Panc1 (cell line): ENCODE data around the gene GBE1. TPM values are rescaled to one million over a fixed set of nuclear protein-coding genes. Genes with fewer than 3 reads are reported as not detected.

ENCODE experiments used
- ATAC-seq: fragments of 200-7000 bp; cut with Tn5 transposase; 2 replicates; pipeline ENCODE4 v1.9.1; 2020; ENCODE audit warnings: mild to moderate bottlenecking, moderate library complexity
- BruUV-seq: library from RNA; stranded (reverse); fragments of 400-500 nt; replicated peaks from 2 replicates; lab custom pipeline; 2021; lab: Mats Ljungman, UMichigan
- CTCF ChIA-PET: fragments of 300-600 bp; sonication (Branson Sonifier 250); formaldehyde crosslinking; loops from one replicate; lab custom pipeline; 2022; ENCODE audit warnings: antibody characterized with exemption; lab: Charles Lee
- POLR2A ChIA-PET: fragments of 300-600 bp; sonication (Branson Sonifier 250); formaldehyde crosslinking; loops from one replicate; lab custom pipeline; 2022; ENCODE audit warnings: antibody characterized with exemption; lab: Charles Lee
- DNase-seq: peaks from one replicate; pipeline ENCODE4 v3.0.0-alpha.2; 2010; ENCODE audit warnings: low read depth, low spot score
- H3K27ac ChIP-seq: 2 replicates; pipeline ENCODE4 v1.5.1; 2011; ENCODE audit warnings: mild to moderate bottlenecking, low read length, inconsistent platforms
- H3K27me3 ChIP-seq: fragments of 200-500 bp; sonication (Bioruptor generic); 2 replicates; pipeline ENCODE4 v1.6.0; 2014; ENCODE audit warnings: low read length, inconsistent platforms; ENCODE audit not compliant: control insufficient read depth, insufficient read depth
- H3K36me3 ChIP-seq: fragments of 200-500 bp; sonication (Bioruptor generic); 2 replicates; pipeline ENCODE4 v1.5.1; 2014; ENCODE audit warnings: inconsistent platforms, mild to moderate bottlenecking, low read length, moderate library complexity; ENCODE audit not compliant: control insufficient read depth, insufficient read depth
- H3K4me1 ChIP-seq: 2 replicates; pipeline ENCODE4 v1.5.1; 2011; ENCODE audit warnings: inconsistent platforms, mild to moderate bottlenecking, low read length, moderate library complexity; ENCODE audit not compliant: control insufficient read depth, insufficient read depth
- H3K4me3 ChIP-seq, 2 experiments: 2 replicates each; pipeline ENCODE4 v1.5.1; 2011 to 2012; ENCODE audit warnings: low read depth in 2 of 2, low read length in 2 of 2, mild to moderate bottlenecking in 2 of 2, inconsistent platforms in 1 of 2, moderate library complexity in 1 of 2
- H3K9me3 ChIP-seq: fragments of 200-500 bp; sonication (Bioruptor generic); 2 replicates; pipeline ENCODE4 v1.5.1; 2014; ENCODE audit warnings: low read depth, mild to moderate bottlenecking, inconsistent platforms, low read length, moderate library complexity; ENCODE audit not compliant: control insufficient read depth, insufficient read depth
- CTCF ChIP-seq: fragments of 450-650 bp; IDR thresholded peaks from 2 replicates; pipeline ENCODE4 v1.5.1; 2017; ENCODE audit warnings: mild to moderate bottlenecking
- POLR2AphosphoS5 ChIP-seq: IDR thresholded peaks from 2 replicates; pipeline ENCODE4 v1.6.1; 2012; ENCODE audit warnings: mild to moderate bottlenecking, low read depth, low read length, moderate library complexity
- REST ChIP-seq, 2 experiments: IDR thresholded peaks; 2 replicates each; pipeline ENCODE4 v1.6.1; 2011 to 2012; ENCODE audit warnings: low read depth in 2 of 2, control low read depth in 1 of 2, low read length in 1 of 2, mild to moderate bottlenecking in 1 of 2, moderate library complexity in 1 of 2; ENCODE audit not compliant: insufficient read depth in 1 of 2
- SIN3A ChIP-seq: IDR thresholded peaks from 2 replicates; pipeline ENCODE4 v1.6.1; 2012; ENCODE audit warnings: low read depth, mild to moderate bottlenecking, low read length, moderate library complexity, borderline replicate concordance; ENCODE audit not compliant: insufficient read depth
- TCF7L2 ChIP-seq: IDR thresholded peaks from 2 replicates; pipeline ENCODE4 v1.6.1; 2011; ENCODE audit warnings: mild to moderate bottlenecking, low read depth, low read length, inconsistent platforms
- in situ Hi-C: cut with HindIII; loops from 2 replicates; pipeline ENCODE4 v1.10.0; 2016; ENCODE audit warnings: low sequenced_read_pairs, low pct_unique_long_range_greater_than_20kb
- intact Hi-C: fragments of 100-400 bp; cut with micrococcal nuclease; formaldehyde crosslinking; loops from one replicate; pipeline ENCODE4 v1.10.0; 2022; ENCODE audit not compliant: unreplicated experiment
- total RNA-seq: library from RNA; stranded (reverse); gene quantifications from one replicate; pipeline ENCODE4 v1.2.1, GENCODE V29; 2021; ENCODE audit not compliant: unreplicated experiment

Gene GBE1
- total RNA-seq, 1 experiment from 2014 or later: 30.4 TPM

- ChIA-PET POLR2A (no interaction called here), CTCF (no interaction called here)
Measured at GRCh38 chr3:81492040-81492439, 269.4 kb downstream of the GBE1 start.

GRCh38 chr3:81490541-81491288, 270.7 kb downstream of the GBE1 start:
- TF ChIP-seq REST (IDR thresholded peaks at IDR 0.05; ENCODE audit: insufficient read depth in 1 of 2, low read depth in 2 of 2, low read length in 1 of 2) (no peak), SIN3A (no peak), CTCF (peak; percentile 75), TCF7L2 (no peak)
- Histone ChIP-seq H3K27ac (no peak overlapping the region), H3K27me3 (no peaks in the 10 kb centered on the region), H3K9me3 (no peaks in the 10 kb centered on the region), H3K4me1 (no peaks in the 10 kb centered on the region), H3K36me3 (no peaks in the 10 kb centered on the region), H3K4me3 (no peak overlapping the region)
- in situ Hi-C loops (no loop called here), intact Hi-C loops (no loop called here)
- peak; percentile 91 for ATAC-seq
- DNase-seq: peak; percentile 59
- CTCF ChIA-PET: interaction anchor here (0.7 kb wide), 1 partner anchor 540 kb away, joined by 4 read pairs; no protein-coding TSS in a partner anchor
- POLR2A ChIA-PET: no interaction called here
- no TSS peak for BruUV-seq

More at GRCh38 chr3:81492040-81492439, 269.4 kb downstream of the GBE1 start:
- in situ Hi-C loops: no loop called here
- Histone ChIP-seq H3K9me3 (no peaks in the 10 kb centered on the region), H3K27me3 (no peaks in the 10 kb centered on the region), H3K36me3 (no peaks in the 10 kb centered on the region), H3K4me3 (no peak overlapping the region), H3K27ac (no peak overlapping the region), H3K4me1 (no peaks in the 10 kb centered on the region)
- no peak for ATAC-seq
- BruUV-seq: TSS peak; percentile 42
- TF ChIP-seq TCF7L2 (no peak), SIN3A (no peak), REST (IDR thresholded peaks at IDR 0.05; ENCODE audit: insufficient read depth in 1 of 2, low read depth in 2 of 2, low read length in 1 of 2) (no peak), CTCF (no peak), POLR2AphosphoS5 (no peak)
- no peak for DNase-seq
- intact Hi-C loops: no loop called here
